ENCODE data around the gene CAPZB.
"Not testable (repeated sequence)": the region's sequence is repeated elsewhere in the genome, so short reads cannot be mapped to it uniquely, and the experiment has no call there.

DNA sequence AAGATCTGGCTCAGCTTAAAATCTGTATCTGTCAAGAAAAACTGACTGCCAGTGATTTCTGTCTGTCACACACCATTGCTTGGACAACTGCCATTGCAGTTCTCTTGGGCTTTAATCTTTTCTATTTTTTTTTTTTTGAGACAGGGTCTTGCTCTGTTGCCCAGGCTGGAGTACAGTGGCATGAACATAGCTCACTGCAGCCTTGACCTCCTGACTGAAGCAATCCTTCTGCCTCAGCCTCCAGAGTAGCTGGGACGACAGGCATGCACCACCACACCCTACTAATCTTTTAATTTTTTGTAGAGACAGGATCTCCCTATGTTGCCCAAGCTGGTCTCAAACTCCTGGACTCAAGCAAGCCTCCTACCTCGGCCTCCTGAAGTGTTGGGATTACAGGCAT, 14.5 kb upstream of the CAPZB start:
- TF ChIP-seq, protein P1, sequence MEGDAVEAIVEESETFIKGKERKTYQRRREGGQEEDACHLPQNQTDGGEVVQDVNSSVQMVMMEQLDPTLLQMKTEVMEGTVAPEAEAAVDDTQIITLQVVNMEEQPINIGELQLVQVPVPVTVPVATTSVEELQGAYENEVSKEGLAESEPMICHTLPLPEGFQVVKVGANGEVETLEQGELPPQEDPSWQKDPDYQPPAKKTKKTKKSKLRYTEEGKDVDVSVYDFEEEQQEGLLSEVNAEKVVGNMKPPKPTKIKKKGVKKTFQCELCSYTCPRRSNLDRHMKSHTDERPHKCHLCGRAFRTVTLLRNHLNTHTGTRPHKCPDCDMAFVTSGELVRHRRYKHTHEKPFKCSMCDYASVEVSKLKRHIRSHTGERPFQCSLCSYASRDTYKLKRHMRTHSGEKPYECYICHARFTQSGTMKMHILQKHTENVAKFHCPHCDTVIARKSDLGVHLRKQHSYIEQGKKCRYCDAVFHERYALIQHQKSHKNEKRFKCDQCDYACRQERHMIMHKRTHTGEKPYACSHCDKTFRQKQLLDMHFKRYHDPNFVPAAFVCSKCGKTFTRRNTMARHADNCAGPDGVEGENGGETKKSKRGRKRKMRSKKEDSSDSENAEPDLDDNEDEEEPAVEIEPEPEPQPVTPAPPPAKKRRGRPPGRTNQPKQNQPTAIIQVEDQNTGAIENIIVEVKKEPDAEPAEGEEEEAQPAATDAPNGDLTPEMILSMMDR (IDR thresholded peaks at IDR 0.05), result not testable (repeated sequence)
- not testable (repeated sequence) for TF ChIP-seq EP300 (IDR thresholded peaks at IDR 0.05; ENCODE audit: borderline replicate concordance in 1 of 2, low read depth in 1 of 2, low read length in 1 of 2); POLR2AphosphoS5 (IDR thresholded peaks at IDR 0.05; ENCODE audit: low read depth, low read length); SMC3 (IDR thresholded peaks at IDR 0.05; ENCODE audit: low read depth, low read length); EZH2phosphoT487 (IDR thresholded peaks at IDR 0.05; ENCODE audit: borderline replicate concordance, low read depth)
- TF ChIP-seq, protein P2, sequence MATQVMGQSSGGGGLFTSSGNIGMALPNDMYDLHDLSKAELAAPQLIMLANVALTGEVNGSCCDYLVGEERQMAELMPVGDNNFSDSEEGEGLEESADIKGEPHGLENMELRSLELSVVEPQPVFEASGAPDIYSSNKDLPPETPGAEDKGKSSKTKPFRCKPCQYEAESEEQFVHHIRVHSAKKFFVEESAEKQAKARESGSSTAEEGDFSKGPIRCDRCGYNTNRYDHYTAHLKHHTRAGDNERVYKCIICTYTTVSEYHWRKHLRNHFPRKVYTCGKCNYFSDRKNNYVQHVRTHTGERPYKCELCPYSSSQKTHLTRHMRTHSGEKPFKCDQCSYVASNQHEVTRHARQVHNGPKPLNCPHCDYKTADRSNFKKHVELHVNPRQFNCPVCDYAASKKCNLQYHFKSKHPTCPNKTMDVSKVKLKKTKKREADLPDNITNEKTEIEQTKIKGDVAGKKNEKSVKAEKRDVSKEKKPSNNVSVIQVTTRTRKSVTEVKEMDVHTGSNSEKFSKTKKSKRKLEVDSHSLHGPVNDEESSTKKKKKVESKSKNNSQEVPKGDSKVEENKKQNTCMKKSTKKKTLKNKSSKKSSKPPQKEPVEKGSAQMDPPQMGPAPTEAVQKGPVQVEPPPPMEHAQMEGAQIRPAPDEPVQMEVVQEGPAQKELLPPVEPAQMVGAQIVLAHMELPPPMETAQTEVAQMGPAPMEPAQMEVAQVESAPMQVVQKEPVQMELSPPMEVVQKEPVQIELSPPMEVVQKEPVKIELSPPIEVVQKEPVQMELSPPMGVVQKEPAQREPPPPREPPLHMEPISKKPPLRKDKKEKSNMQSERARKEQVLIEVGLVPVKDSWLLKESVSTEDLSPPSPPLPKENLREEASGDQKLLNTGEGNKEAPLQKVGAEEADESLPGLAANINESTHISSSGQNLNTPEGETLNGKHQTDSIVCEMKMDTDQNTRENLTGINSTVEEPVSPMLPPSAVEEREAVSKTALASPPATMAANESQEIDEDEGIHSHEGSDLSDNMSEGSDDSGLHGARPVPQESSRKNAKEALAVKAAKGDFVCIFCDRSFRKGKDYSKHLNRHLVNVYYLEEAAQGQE (IDR thresholded peaks at IDR 0.05; ENCODE audit: low read depth, low read length), result not testable (repeated sequence)

Measured in SK-N-SH (cell line).